ENCODE measurements around the gene C16orf95.

DNA sequence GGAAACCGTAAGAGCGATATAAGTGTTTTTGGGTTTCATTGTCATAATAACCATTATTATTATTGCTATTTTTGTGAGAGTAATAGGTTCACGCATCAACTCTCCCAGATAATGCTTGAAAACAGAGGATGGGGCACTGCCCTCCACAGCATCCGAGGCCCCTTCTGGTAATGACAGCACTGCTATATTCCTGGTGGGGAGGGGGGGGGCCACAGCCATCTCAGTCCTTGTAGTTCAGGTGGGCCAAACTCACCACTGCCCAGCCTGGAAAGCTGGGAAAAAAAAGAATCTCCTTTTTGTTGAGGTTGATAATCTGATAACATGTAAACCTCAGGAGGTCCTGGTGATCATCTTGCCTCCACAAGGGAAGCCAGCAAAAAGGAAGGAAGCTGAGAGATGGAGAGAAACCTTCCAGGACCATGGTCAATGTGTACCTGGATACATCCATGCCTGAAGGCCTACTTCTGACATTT lies 706 bp downstream of the C16orf95 start:
- TF ChIP-seq, protein P1, sequence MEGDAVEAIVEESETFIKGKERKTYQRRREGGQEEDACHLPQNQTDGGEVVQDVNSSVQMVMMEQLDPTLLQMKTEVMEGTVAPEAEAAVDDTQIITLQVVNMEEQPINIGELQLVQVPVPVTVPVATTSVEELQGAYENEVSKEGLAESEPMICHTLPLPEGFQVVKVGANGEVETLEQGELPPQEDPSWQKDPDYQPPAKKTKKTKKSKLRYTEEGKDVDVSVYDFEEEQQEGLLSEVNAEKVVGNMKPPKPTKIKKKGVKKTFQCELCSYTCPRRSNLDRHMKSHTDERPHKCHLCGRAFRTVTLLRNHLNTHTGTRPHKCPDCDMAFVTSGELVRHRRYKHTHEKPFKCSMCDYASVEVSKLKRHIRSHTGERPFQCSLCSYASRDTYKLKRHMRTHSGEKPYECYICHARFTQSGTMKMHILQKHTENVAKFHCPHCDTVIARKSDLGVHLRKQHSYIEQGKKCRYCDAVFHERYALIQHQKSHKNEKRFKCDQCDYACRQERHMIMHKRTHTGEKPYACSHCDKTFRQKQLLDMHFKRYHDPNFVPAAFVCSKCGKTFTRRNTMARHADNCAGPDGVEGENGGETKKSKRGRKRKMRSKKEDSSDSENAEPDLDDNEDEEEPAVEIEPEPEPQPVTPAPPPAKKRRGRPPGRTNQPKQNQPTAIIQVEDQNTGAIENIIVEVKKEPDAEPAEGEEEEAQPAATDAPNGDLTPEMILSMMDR (IDR thresholded peaks at IDR 0.05; ENCODE audit: poor library complexity, severe bottlenecking) = no peak
- TF ChIP-seq MXI1 (conservative IDR thresholded peaks at IDR 0.05; ENCODE audit: poor library complexity, severe bottlenecking) (no peak), TAF1 (IDR thresholded peaks at IDR 0.05; ENCODE audit: low read depth) (no peak), POLR2AphosphoS5 (IDR thresholded peaks at IDR 0.05) (no peak), SMC3 (conservative IDR thresholded peaks at IDR 0.05; ENCODE audit: poor library complexity) (no peak), EZH2 (IDR thresholded peaks at IDR 0.05; ENCODE audit: borderline replicate concordance, insufficient read depth, low read length, poor library complexity, severe bottlenecking) (no peak)
- TF ChIP-seq, protein P2, sequence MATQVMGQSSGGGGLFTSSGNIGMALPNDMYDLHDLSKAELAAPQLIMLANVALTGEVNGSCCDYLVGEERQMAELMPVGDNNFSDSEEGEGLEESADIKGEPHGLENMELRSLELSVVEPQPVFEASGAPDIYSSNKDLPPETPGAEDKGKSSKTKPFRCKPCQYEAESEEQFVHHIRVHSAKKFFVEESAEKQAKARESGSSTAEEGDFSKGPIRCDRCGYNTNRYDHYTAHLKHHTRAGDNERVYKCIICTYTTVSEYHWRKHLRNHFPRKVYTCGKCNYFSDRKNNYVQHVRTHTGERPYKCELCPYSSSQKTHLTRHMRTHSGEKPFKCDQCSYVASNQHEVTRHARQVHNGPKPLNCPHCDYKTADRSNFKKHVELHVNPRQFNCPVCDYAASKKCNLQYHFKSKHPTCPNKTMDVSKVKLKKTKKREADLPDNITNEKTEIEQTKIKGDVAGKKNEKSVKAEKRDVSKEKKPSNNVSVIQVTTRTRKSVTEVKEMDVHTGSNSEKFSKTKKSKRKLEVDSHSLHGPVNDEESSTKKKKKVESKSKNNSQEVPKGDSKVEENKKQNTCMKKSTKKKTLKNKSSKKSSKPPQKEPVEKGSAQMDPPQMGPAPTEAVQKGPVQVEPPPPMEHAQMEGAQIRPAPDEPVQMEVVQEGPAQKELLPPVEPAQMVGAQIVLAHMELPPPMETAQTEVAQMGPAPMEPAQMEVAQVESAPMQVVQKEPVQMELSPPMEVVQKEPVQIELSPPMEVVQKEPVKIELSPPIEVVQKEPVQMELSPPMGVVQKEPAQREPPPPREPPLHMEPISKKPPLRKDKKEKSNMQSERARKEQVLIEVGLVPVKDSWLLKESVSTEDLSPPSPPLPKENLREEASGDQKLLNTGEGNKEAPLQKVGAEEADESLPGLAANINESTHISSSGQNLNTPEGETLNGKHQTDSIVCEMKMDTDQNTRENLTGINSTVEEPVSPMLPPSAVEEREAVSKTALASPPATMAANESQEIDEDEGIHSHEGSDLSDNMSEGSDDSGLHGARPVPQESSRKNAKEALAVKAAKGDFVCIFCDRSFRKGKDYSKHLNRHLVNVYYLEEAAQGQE (IDR thresholded peaks at IDR 0.05; ENCODE audit: borderline replicate concordance) = no peak

Measured in neural cell (in vitro differentiated cells).